DOHH2 (cell line): ENCODE results near the gene NMT2.

Experiments used
- H3F3A ChIP-seq: fragments of 200-600 bp; sonication (generic), shearing (Covaris generic); 2 replicates; pipeline ENCODE4 v1.6.0; 2016; ENCODE audit warnings: antibody characterized with exemption, mild to moderate bottlenecking; ENCODE audit not compliant: control insufficient read depth, insufficient read depth
- H3K27ac ChIP-seq: fragments of 200-600 bp; sonication (generic); 2 replicates; pipeline ENCODE4 v1.5.1; 2014; ENCODE audit warnings: low read depth, mild to moderate bottlenecking, low read length, moderate library complexity
- H3K27me3 ChIP-seq: fragments of 200-600 bp; sonication (generic); 2 replicates; pipeline ENCODE4 v1.6.1; 2014; ENCODE audit warnings: mild to moderate bottlenecking, low read length, mixed read lengths; ENCODE audit not compliant: control insufficient read depth
- H3K36me3 ChIP-seq: fragments of 200-600 bp; sonication (generic); 2 replicates; pipeline ENCODE4 v1.6.1; 2014; ENCODE audit warnings: mild to moderate bottlenecking, low read length, moderate library complexity, mixed read lengths; ENCODE audit not compliant: control insufficient read depth
- H3K4me1 ChIP-seq: fragments of 200-600 bp; sonication (generic); 2 replicates; pipeline ENCODE4 v1.6.1; 2014; ENCODE audit warnings: mild to moderate bottlenecking, low read length, mixed read lengths; ENCODE audit not compliant: control insufficient read depth
- H3K4me2 ChIP-seq: fragments of 200-600 bp; sonication (generic); 2 replicates; pipeline ENCODE4 v1.6.0; 2014; ENCODE audit warnings: mild to moderate bottlenecking, low read length, moderate library complexity
- H3K4me3 ChIP-seq: fragments of 200-600 bp; sonication (generic); 2 replicates; pipeline ENCODE4 v1.5.1; 2014; ENCODE audit warnings: mild to moderate bottlenecking, low read length, mixed read lengths
- H3K79me2 ChIP-seq: fragments of 200-600 bp; sonication (generic); 2 replicates; pipeline ENCODE4 v1.6.1; 2014; ENCODE audit warnings: mild to moderate bottlenecking, low read length, mixed read lengths; ENCODE audit not compliant: control insufficient read depth
- H3K9me2 ChIP-seq: fragments of 200-600 bp; sonication (generic); replicated peaks from 2 replicates; pipeline ENCODE4 v1.6.1; 2014; ENCODE audit warnings: mild to moderate bottlenecking, low read length, mixed read lengths; ENCODE audit not compliant: control insufficient read depth
- H3K9me3 ChIP-seq: fragments of 200-600 bp; sonication (generic); 2 replicates; pipeline ENCODE4 v1.6.1; 2014; ENCODE audit warnings: antibody characterized with exemption, low read length, mixed read lengths; ENCODE audit not compliant: control insufficient read depth, insufficient read depth
- H4K20me1 ChIP-seq: fragments of 200-600 bp; sonication (generic); 2 replicates; pipeline ENCODE4 v1.6.0; 2014; ENCODE audit warnings: low read depth, mild to moderate bottlenecking, antibody characterized with exemption, low read length, moderate library complexity; ENCODE audit not compliant: control insufficient read depth, insufficient read depth
- CTCF ChIP-seq: fragments of 200-600 bp; sonication (generic); IDR thresholded peaks from one replicate; pipeline ENCODE4 v1.5.1; 2014; ENCODE audit warnings: antibody characterized with exemption, mild to moderate bottlenecking, low read depth, low read length; ENCODE audit not compliant: poor library complexity, severe bottlenecking
- EZH2phosphoT487 ChIP-seq: fragments of 200-600 bp; sonication (generic); IDR thresholded peaks from 2 replicates; pipeline ENCODE4 v1.6.1; 2017; ENCODE audit warnings: borderline replicate concordance, mild to moderate bottlenecking, antibody characterized with exemption, low read length, moderate library complexity, mixed read lengths

NMT2 gene

GRCh38 chr10:15155978-15156656, 12.4 kb downstream of the NMT2 start:
- H3K27ac ChIP-seq = no peak overlapping the region
- no peak for TF ChIP-seq EZH2phosphoT487
- no peak for TF ChIP-seq CTCF
- no peaks in the 10 kb centered on the region for H4K20me1 ChIP-seq
- no peaks in the 10 kb centered on the region; the same call in 1 of the 2 replicates for H3K27me3 ChIP-seq
- H3K9me3 ChIP-seq = no peaks in the 10 kb centered on the region
- H3K4me2 ChIP-seq = no peak overlapping the region
- no peak overlapping the region for H3K4me3 ChIP-seq
- no peaks in the 10 kb centered on the region for H3K36me3 ChIP-seq
- no peaks in the 10 kb centered on the region for H3F3A ChIP-seq
- H3K4me1 ChIP-seq = no peaks in the 10 kb centered on the region
- no peaks in the 10 kb centered on the region for H3K9me2 ChIP-seq
- no peaks in the 10 kb centered on the region for H3K79me2 ChIP-seq

GRCh38 chr10:15152556-15152955, 15.9 kb downstream of the NMT2 start:
- no peaks in the 10 kb centered on the region for H3K4me1 ChIP-seq
- no peaks in the 10 kb centered on the region for H3K9me2 ChIP-seq
- H3K36me3 ChIP-seq = no peaks in the 10 kb centered on the region
- H3K9me3 ChIP-seq = no peaks in the 10 kb centered on the region
- TF ChIP-seq EZH2phosphoT487 (no peak), CTCF (no peak)
- H3K27me3 ChIP-seq = no peaks in the 10 kb centered on the region
- no peak overlapping the region for H3K27ac ChIP-seq
- no peak overlapping the region for H3K4me2 ChIP-seq
- H3F3A ChIP-seq = no peaks in the 10 kb centered on the region
- H3K79me2 ChIP-seq = no peaks in the 10 kb centered on the region
- H4K20me1 ChIP-seq = no peaks in the 10 kb centered on the region
- H3K4me3 ChIP-seq = no peak overlapping the region

- Histone ChIP-seq H3K27ac (no peak overlapping the region), H3K27me3 (no peaks in the 10 kb centered on the region), H3K36me3 (no peaks in the 10 kb centered on the region), H3K9me3 (no peaks in the 10 kb centered on the region), H3K4me1 (no peaks in the 10 kb centered on the region), H3F3A (no peaks in the 10 kb centered on the region), H3K4me3 (no peak overlapping the region), H3K79me2 (no peaks in the 10 kb centered on the region), H3K4me2 (no peak overlapping the region), H3K9me2 (no peaks in the 10 kb centered on the region), H4K20me1 (no peaks in the 10 kb centered on the region)
- TF ChIP-seq EZH2phosphoT487 (no peak), CTCF (no peak)
Observed at GRCh38 chr10:15150563-15150962, 17.9 kb downstream of the NMT2 start.
